NCI-H82 treated with DMSO at 0.1 percent for 48 hours (cell line): ENCODE data around the gene KCTD20.
"Not testable (repeated sequence)": the region's sequence is repeated elsewhere in the genome, so short reads cannot be mapped to it uniquely, and the experiment has no call there.

ENCODE experiments used
- DNase-seq: peaks from one replicate; lab custom pipeline; 2025; ENCODE audit not compliant: unreplicated experiment; lab: John Stamatoyannopoulos, UW

The KCTD20 gene

GRCh38 chr6:36442671-36443470, at the start of gene KCTD20, which contains the start of gene PXT1:
TSS of gene KCTD20 (plus strand) at chr6:36443000. CDS start at chr6:36470098, 27,098 bp downstream.
TSS of gene PXT1 (minus strand) at chr6:36442854. CDS start at chr6:36426082, 16,772 bp downstream.
- peak; percentile 36 for DNase-seq

GRCh38 chr6:36399970-36400369, 42.8 kb upstream of the KCTD20 start:
- no peak for DNase-seq

GRCh38 chr6:36402481-36402880, 40.3 kb upstream of the KCTD20 start:
- DNase-seq, result no peak

- DNase-seq, result no peak
Observed at GRCh38 chr6:36404164-36404563, 38.6 kb upstream of the KCTD20 start.

- not testable (repeated sequence) for DNase-seq
Observed at GRCh38 chr6:36409718-36410117, 33.1 kb upstream of the KCTD20 start.

- no peak for DNase-seq
Observed at GRCh38 chr6:36413489-36414480, 29.0 kb upstream of the KCTD20 start.

- no peak for DNase-seq
Observed at GRCh38 chr6:36414481-36414880, 28.3 kb upstream of the KCTD20 start.

GRCh38 chr6:36418558-36418957, 24.2 kb upstream of the KCTD20 start:
- DNase-seq, result no peak

GRCh38 chr6:36419310-36419709, 23.5 kb upstream of the KCTD20 start:
- no peak for DNase-seq

- no peak for DNase-seq
Observed at GRCh38 chr6:36422714-36423100, 20.1 kb upstream of the KCTD20 start.

GRCh38 chr6:36423101-36423824, 19.5 kb upstream of the KCTD20 start:
- DNase-seq, result peak; percentile 98

GRCh38 chr6:36426622-36427021, 16.2 kb upstream of the KCTD20 start:
- no peak for DNase-seq

- DNase-seq, result no peak
Observed at GRCh38 chr6:36428911-36429310, 13.9 kb upstream of the KCTD20 start.

GRCh38 chr6:36430351-36430750, 12.4 kb upstream of the KCTD20 start:
- peak; percentile 98 for DNase-seq

- no peak for DNase-seq
Observed at GRCh38 chr6:36431197-36431596, 11.6 kb upstream of the KCTD20 start.

GRCh38 chr6:36432151-36432671, 10.6 kb upstream of the KCTD20 start:
- no peak for DNase-seq

- DNase-seq, result no peak
Observed at GRCh38 chr6:36436466-36436865, 6.3 kb upstream of the KCTD20 start.

- peak; percentile 37 for DNase-seq
Observed at GRCh38 chr6:36441307-36441894, 1.4 kb upstream of the KCTD20 start.

GRCh38 chr6:36442103-36442670, 613 bp upstream of the KCTD20 start:
- DNase-seq, result no peak
